OCI-LY1 (cell line): Measurements from ENCODE around the gene SLC25A21.

Experiments
- H2AFZ ChIP-seq: fragments of 200-600 bp; sonication (generic), shearing (Covaris generic); 2 replicates; pipeline ENCODE4 v1.6.0; 2014; ENCODE audit warnings: antibody characterized with exemption, mild to moderate bottlenecking, low read length
- H3F3A ChIP-seq: fragments of 200-600 bp; sonication (generic), shearing (Covaris generic); 2 replicates; pipeline ENCODE4 v1.6.0; 2014; ENCODE audit warnings: mild to moderate bottlenecking, antibody characterized with exemption, low read length, moderate library complexity; ENCODE audit not compliant: insufficient read depth
- H3K27ac ChIP-seq: fragments of 200-600 bp; sonication (generic); 2 replicates; pipeline ENCODE4 v1.5.1; 2014; ENCODE audit warnings: low read length, mixed run types, mild to moderate bottlenecking, low read depth; ENCODE audit not compliant: poor library complexity, severe bottlenecking
- H3K27me3 ChIP-seq: fragments of 200-600 bp; sonication (generic); 2 replicates; pipeline ENCODE4 v1.6.0; 2014; ENCODE audit warnings: antibody characterized with exemption, mild to moderate bottlenecking, low read length, moderate library complexity; ENCODE audit not compliant: insufficient read depth
- H3K36me3 ChIP-seq: fragments of 200-600 bp; sonication (generic); 2 replicates; pipeline ENCODE4 v1.6.1; 2014; ENCODE audit warnings: mild to moderate bottlenecking, antibody characterized with exemption, low read length, moderate library complexity, mixed read lengths; ENCODE audit not compliant: insufficient read depth
- H3K4me1 ChIP-seq: fragments of 200-600 bp; sonication (generic); 2 replicates; pipeline ENCODE4 v1.5.1; 2014; ENCODE audit warnings: mild to moderate bottlenecking, low read length, moderate library complexity; ENCODE audit not compliant: insufficient read depth, severe bottlenecking
- H3K4me2 ChIP-seq: fragments of 200-600 bp; sonication (generic), shearing (Covaris generic); 2 replicates; pipeline ENCODE4 v1.6.1; 2014; ENCODE audit warnings: low read length
- H3K4me3 ChIP-seq: fragments of 200-600 bp; sonication (generic); 2 replicates; pipeline ENCODE4 v1.5.1; 2014; ENCODE audit warnings: low read length, low read depth, mild to moderate bottlenecking, mixed read lengths; ENCODE audit not compliant: poor library complexity, severe bottlenecking
- H3K79me2 ChIP-seq: fragments of 200-600 bp; shearing (Covaris generic); 2 replicates; pipeline ENCODE4 v1.6.1; 2016; ENCODE audit warnings: mixed run types, low read length, mixed read lengths; ENCODE audit not compliant: insufficient read depth
- H3K9ac ChIP-seq: fragments of 200-600 bp; sonication (generic), shearing (Covaris generic); 2 replicates; pipeline ENCODE4 v1.6.1; 2014; ENCODE audit warnings: mild to moderate bottlenecking, low read length, mixed read lengths
- H3K9me2 ChIP-seq: fragments of 200-600 bp; sonication (generic), shearing (Covaris generic); 2 replicates; pipeline ENCODE4 v1.6.1; 2014; ENCODE audit warnings: low read depth, mild to moderate bottlenecking, low read length, mixed read lengths
- H3K9me3 ChIP-seq: fragments of 200-600 bp; shearing (Covaris generic); 2 replicates; pipeline ENCODE4 v1.6.1; 2014; ENCODE audit warnings: low read length, mixed read lengths
- H4K20me1 ChIP-seq: fragments of 200-600 bp; sonication (generic), shearing (Covaris generic); 2 replicates; pipeline ENCODE4 v1.6.0; 2016; ENCODE audit warnings: mild to moderate bottlenecking, low read length; ENCODE audit not compliant: insufficient read depth
- CTCF ChIP-seq: fragments of 200-600 bp; sonication (generic), shearing (Covaris generic); IDR thresholded peaks from 2 replicates; pipeline ENCODE4 v1.5.1; 2017; ENCODE audit warnings: mild to moderate bottlenecking, antibody characterized with exemption, low read length, moderate library complexity, mixed read lengths
- EZH2 ChIP-seq: fragments of 200-600 bp; sonication (generic), shearing (Covaris generic); IDR thresholded peaks from 2 replicates; pipeline ENCODE4 v1.8.0; 2017; ENCODE audit warnings: borderline replicate concordance, mixed run types, mild to moderate bottlenecking, antibody characterized with exemption, low read length, moderate library complexity, mixed read lengths

Gene SLC25A21

GRCh38 chr14:37062191-37062803, 110.1 kb downstream of the SLC25A21 start:
- no peaks in the 10 kb centered on the region for H3K4me1 ChIP-seq
- no peak overlapping the region for H3K27ac ChIP-seq
- H3K79me2 ChIP-seq = no peaks in the 10 kb centered on the region
- no peaks in the 10 kb centered on the region for H3K27me3 ChIP-seq
- H3K4me2 ChIP-seq = no peak overlapping the region
- H4K20me1 ChIP-seq = no peaks in the 10 kb centered on the region
- H3F3A ChIP-seq = no peaks in the 10 kb centered on the region
- H3K9me2 ChIP-seq = no peaks in the 10 kb centered on the region
- no peak overlapping the region for H2AFZ ChIP-seq
- no peaks in the 10 kb centered on the region for H3K9me3 ChIP-seq
- no peak overlapping the region for H3K9ac ChIP-seq
- H3K4me3 ChIP-seq = no peak overlapping the region
- TF ChIP-seq CTCF (no peak), EZH2 (no peak)
- no peaks in the 10 kb centered on the region for H3K36me3 ChIP-seq

GRCh38 chr14:37061697-37062096, 110.7 kb downstream of the SLC25A21 start:
- Histone ChIP-seq H3K9me2 (no peaks in the 10 kb centered on the region), H3K27ac (no peak overlapping the region), H3K9me3 (no peaks in the 10 kb centered on the region), H3K36me3 (no peaks in the 10 kb centered on the region), H3K27me3 (no peaks in the 10 kb centered on the region), H3K4me1 (no peaks in the 10 kb centered on the region), H2AFZ (no peak overlapping the region), H3K4me2 (no peak overlapping the region), H3K79me2 (no peaks in the 10 kb centered on the region), H3F3A (no peaks in the 10 kb centered on the region), H3K4me3 (no peak overlapping the region), H3K9ac (no peak overlapping the region), H4K20me1 (no peaks in the 10 kb centered on the region)
- no peak for TF ChIP-seq EZH2
- TF ChIP-seq CTCF = no peak

GRCh38 chr14:37060496-37061260, 111.7 kb downstream of the SLC25A21 start:
- Histone ChIP-seq H3K9me2 (no peaks in the 10 kb centered on the region), H4K20me1 (no peaks in the 10 kb centered on the region), H3K4me1 (no peaks in the 10 kb centered on the region), H3K9ac (no peak overlapping the region), H3K9me3 (no peaks in the 10 kb centered on the region), H3K27ac (no peak overlapping the region), H3K4me2 (no peak overlapping the region), H3K27me3 (no peaks in the 10 kb centered on the region), H3K36me3 (no peaks in the 10 kb centered on the region), H3F3A (no peaks in the 10 kb centered on the region), H3K4me3 (no peak overlapping the region), H3K79me2 (no peaks in the 10 kb centered on the region), H2AFZ (no peak overlapping the region)
- TF ChIP-seq CTCF = no peak
- TF ChIP-seq EZH2 = no peak
